Measurements from ENCODE around the gene CDH23. TPM values are rescaled to one million over a fixed set of nuclear protein-coding genes. Genes with fewer than 3 reads are reported as not detected.

CDH23 gene
- total and polyA plus RNA-seq, 2 of the 8 experiments (the other 6 are each of a cell fraction or from before 2014, with no cell fraction given): 1.9 to 4.9 TPM

DNA sequence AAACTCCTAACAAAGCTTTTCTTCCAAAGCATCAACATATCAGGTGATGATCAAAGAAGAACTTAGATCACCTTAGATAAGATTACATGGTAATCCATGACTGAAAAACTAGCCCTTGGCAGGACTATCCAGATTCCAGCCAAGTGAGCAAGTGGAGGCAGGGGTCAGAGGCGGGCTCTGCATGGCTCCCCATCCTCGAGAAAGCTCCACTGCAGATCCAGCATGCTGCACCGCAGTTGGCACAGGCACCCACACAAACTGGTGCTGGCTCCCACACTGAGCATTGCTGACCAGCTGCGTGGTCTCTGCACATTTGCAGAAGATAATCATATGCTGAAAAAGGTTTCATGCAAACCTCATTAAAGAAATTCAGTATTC lies 444.2 kb downstream of the CDH23 start:
- Histone ChIP-seq H2BK15ac (ENCODE audit: low read length) (no peak overlapping the region), H3K23ac (ENCODE audit: insufficient read length) (no peak overlapping the region), H2BK20ac (ENCODE audit: low read length) (no peak overlapping the region), H3K9ac (replicated peaks in 1 of 4; ENCODE audit: extremely low read depth in 1 of 4, low read depth in 3 of 4, low read length in 3 of 4) (no peak overlapping the region), H3K23me2 (ENCODE audit: low read depth, low read length) (no peaks in the 10 kb centered on the region), H3K27me3 (replicated peaks in 1 of 4; ENCODE audit: control insufficient read depth in 3 of 4, extremely low read depth in 1 of 4, insufficient read depth in 3 of 4, low read length in 3 of 4) (no peaks in the 10 kb centered on the region), H3K27ac (ENCODE audit: low read depth, low read length) (peak overlapping the region; percentile 23; the same call in 1 of the 2 replicates), H4K91ac (replicated peaks; ENCODE audit: insufficient read length, low read length) (no peak overlapping the region), H3K14ac (ENCODE audit: insufficient read length) (no peak overlapping the region), H4K20me1 (replicated peaks in 1 of 2; ENCODE audit: control insufficient read depth in 1 of 2, insufficient read depth in 2 of 2, low read length in 2 of 2) (peaks cover 44 to 52% of the 10 kb centered on the region in 2 experiments), H3K4ac (replicated peaks; ENCODE audit: insufficient read length, low read depth, low read length) (no peak overlapping the region), H3K79me2 (ENCODE audit: control insufficient read depth in 1 of 2, insufficient read depth in 2 of 2, low read length in 2 of 2) (peaks cover 49 to 97% of the 10 kb centered on the region in 2 experiments), H2BK120ac (replicated peaks; ENCODE audit: low read depth, low read length) (no peak overlapping the region), H2AFZ (ENCODE audit: low read length) (no peak overlapping the region), H3K36me3 (ENCODE audit: control insufficient read depth in 2 of 4, insufficient read depth in 4 of 4, low read length in 3 of 4) (no peaks in the 10 kb centered on the region), H4K8ac (ENCODE audit: extremely low read depth, insufficient read depth, low read length) (no peak overlapping the region), H3K79me1 (ENCODE audit: low read depth, low read length) (peaks cover 20% of the 10 kb centered on the region), H3K18ac (ENCODE audit: extremely low read depth, low read length) (no peak overlapping the region), H3K4me3 (ENCODE audit: extremely low read depth in 1 of 4, insufficient read depth in 2 of 4, low read depth in 3 of 4, low read length in 4 of 4) (no peak overlapping the region), H3K4me1 (replicated peaks in 1 of 4; ENCODE audit: control insufficient read depth in 3 of 4, insufficient read depth in 4 of 4, low read length in 3 of 4) (peaks cover 11 to 28% (median 12%) of the 10 kb centered on the region in 4 experiments), H3K4me2 (ENCODE audit: insufficient read depth in 1 of 2, low read depth in 2 of 2, low read length in 2 of 2) (no peak overlapping the region), H2AK5ac (ENCODE audit: low read depth, low read length) (no peak overlapping the region), H4K5ac (ENCODE audit: insufficient read length, low read depth, low read length) (no peak overlapping the region), H2BK5ac (ENCODE audit: low read depth, low read length) (no peak overlapping the region), H2BK12ac (ENCODE audit: low read depth, low read length) (no peak overlapping the region), H3K9me3 (ENCODE audit: insufficient read depth in 2 of 2, low read depth in 1 of 2, low read length in 1 of 2) (no peaks in the 10 kb centered on the region), H3K56ac (replicated peaks; ENCODE audit: insufficient read length, low read depth, low read length) (no peak overlapping the region)
- DNase-seq (ENCODE audit: low read depth in 1 of 2, low spot score in 2 of 2): no peak
- CTCF ChIA-PET (ENCODE audit: partially characterized antibody): interaction anchor here (1.0 to 11.0 kb wide), 6 partner anchors 10 to 116 kb away, joined by 3 to 113 read pairs (median 4); partner anchors contain the start of gene PSAP
- WGBS, 2 experiments (ENCODE audit: extremely low coverage in 1 of 2, insufficient coverage in 1 of 2, insufficient read length in 1 of 2, insufficient replicate concordance in 2 of 2, low coverage in 1 of 2, low lambda C conversion rate in 2 of 2, missing lambda C conversion rate in 1 of 2): 98% methylated on average over 4 of the region's 4 CpGs; no CpG with 5 or more reads in 1 of the 2 experiments
- POLR2A ChIA-PET (ENCODE audit: partially characterized antibody): interaction anchor here (0.6 to 3.6 kb wide), 2 partner anchors 10 to 35 kb away, joined by 4 to 20 read pairs; partner anchors contain the start of gene PSAP
- no peak for FAIRE-seq
- TF ChIP-seq PHF8 (conservative IDR thresholded peaks at IDR 0.05; ENCODE audit: low read depth, low read length): no peak
- no peak for TF ChIP-seq HDAC2 (IDR thresholded peaks at IDR 0.05; ENCODE audit: borderline replicate concordance in 1 of 2, low read depth in 2 of 2, low read length in 2 of 2)
- TF ChIP-seq, protein P1, sequence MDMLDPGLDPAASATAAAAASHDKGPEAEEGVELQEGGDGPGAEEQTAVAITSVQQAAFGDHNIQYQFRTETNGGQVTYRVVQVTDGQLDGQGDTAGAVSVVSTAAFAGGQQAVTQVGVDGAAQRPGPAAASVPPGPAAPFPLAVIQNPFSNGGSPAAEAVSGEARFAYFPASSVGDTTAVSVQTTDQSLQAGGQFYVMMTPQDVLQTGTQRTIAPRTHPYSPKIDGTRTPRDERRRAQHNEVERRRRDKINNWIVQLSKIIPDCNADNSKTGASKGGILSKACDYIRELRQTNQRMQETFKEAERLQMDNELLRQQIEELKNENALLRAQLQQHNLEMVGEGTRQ (IDR thresholded peaks at IDR 0.05; ENCODE audit: low read length): no peak
- TF ChIP-seq EP300 (IDR thresholded peaks at IDR 0.05; ENCODE audit: borderline replicate concordance in 1 of 2, low read depth in 2 of 2, low read length in 2 of 2): no peak
- TF ChIP-seq TAF7 (optimal IDR thresholded peaks at IDR 0.05; ENCODE audit: borderline replicate concordance, low read depth, low read length): no peak
- no peak for TF ChIP-seq CTBP2 (IDR thresholded peaks at IDR 0.05; ENCODE audit: borderline replicate concordance, insufficient read depth, insufficient read length, low read length)
- TF ChIP-seq ASH2L (IDR thresholded peaks at IDR 0.05; ENCODE audit: low read length): no peak
- TF ChIP-seq NANOG (IDR thresholded peaks at IDR 0.05; ENCODE audit: insufficient read depth, low read depth, low read length, poor library complexity, severe bottlenecking): no peak
- no peak for TF ChIP-seq RAD21 (IDR thresholded peaks at IDR 0.05 in 1 of 2, conservative IDR thresholded peaks at IDR 0.05 in 1 of 2; ENCODE audit: low read depth in 2 of 2, low read length in 2 of 2)
- no peak for TF ChIP-seq JUND (IDR thresholded peaks at IDR 0.05; ENCODE audit: low read length)
- TF ChIP-seq YY1 (IDR thresholded peaks at IDR 0.05; ENCODE audit: low read depth, low read length): no peak
